HG03039 (cell line): ENCODE results near the gene TTLL1.
"Not testable (repeated sequence)": the region's sequence is repeated elsewhere in the genome, so short reads cannot be mapped to it uniquely, and the experiment has no call there.

Experiments used
- ATAC-seq: cut with Tn5 transposase; IDR thresholded peaks from one replicate; pipeline ENCODE4 v1.9.1; 2021; ENCODE audit warnings: mild to moderate bottlenecking, moderate library complexity; ENCODE audit not compliant: unreplicated experiment

Gene TTLL1

GRCh38 chr22:43078522-43078921, 10.7 kb downstream of the TTLL1 start:
- no peak for ATAC-seq

- no peak for ATAC-seq
Observed at GRCh38 chr22:43077121-43077877, 11.9 kb downstream of the TTLL1 start.

GRCh38 chr22:43066844-43067385, 22.3 kb downstream of the TTLL1 start:
- no peak for ATAC-seq

- no peak for ATAC-seq
Observed at GRCh38 chr22:43066134-43066533, 23.1 kb downstream of the TTLL1 start.

- ATAC-seq: no peak
Observed at GRCh38 chr22:43060183-43060582, 29.0 kb downstream of the TTLL1 start.

- ATAC-seq: no peak
Observed at GRCh38 chr22:43057641-43058040, 31.6 kb downstream of the TTLL1 start.

- ATAC-seq: no peak
Observed at GRCh38 chr22:43053176-43053575, 36.0 kb downstream of the TTLL1 start.

- no peak for ATAC-seq
Observed at GRCh38 chr22:43050995-43051394, 38.2 kb downstream of the TTLL1 start.

- no peak for ATAC-seq
Observed at GRCh38 chr22:43047605-43048004, 41.6 kb downstream of the TTLL1 start.

GRCh38 chr22:43044290-43044712, 44.9 kb downstream of the TTLL1 start:
- ATAC-seq: no peak

GRCh38 chr22:43042101-43042780, 47.0 kb downstream of the TTLL1 start:
- no peak for ATAC-seq

GRCh38 chr22:43039800-43040199, 49.4 kb downstream of the TTLL1 start:
- no peak for ATAC-seq

- ATAC-seq: no peak
Observed at GRCh38 chr22:43038325-43038724, 50.9 kb downstream of the TTLL1 start.

- no peak for ATAC-seq
Observed at GRCh38 chr22:43036282-43036829, 52.8 kb downstream of the TTLL1 start.

GRCh38 chr22:43035250-43035649, 53.9 kb downstream of the TTLL1 start:
- no peak for ATAC-seq

GRCh38 chr22:43031617-43032016, 57.6 kb downstream of the TTLL1 start:
- ATAC-seq: no peak

- ATAC-seq: no peak
Observed at GRCh38 chr22:43018615-43019014, 70.6 kb downstream of the TTLL1 start.

GRCh38 chr22:43017525-43018460, 71.4 kb downstream of the TTLL1 start:
- no peak for ATAC-seq

GRCh38 chr22:43016150-43016549, 73.0 kb downstream of the TTLL1 start:
- not testable (repeated sequence) for ATAC-seq

GRCh38 chr22:43015677-43016042, 73.5 kb downstream of the TTLL1 start:
- no peak for ATAC-seq
